ENCODE measurements around the gene BMP7.

DNA sequence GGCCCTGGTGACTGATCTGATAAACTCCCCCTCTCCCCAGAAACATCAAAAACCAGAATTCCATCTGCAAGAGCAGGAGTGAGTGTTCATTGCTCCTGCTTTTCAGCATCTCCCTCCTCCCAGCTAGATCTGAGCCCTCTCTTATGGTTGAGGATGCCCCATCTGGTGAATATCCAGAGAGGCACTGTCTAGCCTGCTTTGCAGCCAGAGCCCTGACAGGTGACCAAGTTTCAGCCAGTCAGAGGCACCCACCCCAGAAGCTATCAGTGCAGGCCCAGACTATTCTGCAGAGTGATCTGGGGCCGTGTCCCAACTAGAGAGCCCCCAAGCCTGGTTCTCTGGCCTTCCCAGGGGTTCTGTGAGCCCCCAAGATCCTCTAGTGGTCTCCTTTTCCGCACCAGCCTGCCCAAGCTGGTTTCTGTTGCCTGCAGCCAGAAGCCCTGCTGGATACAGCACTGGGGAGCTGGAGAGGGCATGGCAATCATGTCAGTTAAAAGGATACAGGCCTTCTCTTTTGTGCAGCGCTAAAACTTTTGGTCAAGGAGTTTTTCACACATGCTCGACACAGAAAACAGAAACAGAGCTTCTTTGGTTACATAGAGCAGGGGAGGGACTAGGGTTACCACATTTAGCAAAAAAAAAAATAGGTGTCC, 6.6 kb upstream of the BMP7 start:
- TF ChIP-seq POLR2A (IDR thresholded peaks at IDR 0.05; ENCODE audit: low read depth, low read length) (no peak), EZH2 (IDR thresholded peaks at IDR 0.05; ENCODE audit: borderline replicate concordance, low read depth, low read length, severe bottlenecking) (no peak), POLR2AphosphoS5 (IDR thresholded peaks at IDR 0.05; ENCODE audit: insufficient read depth, low read depth, low read length) (no peak), JUN (IDR thresholded peaks at IDR 0.05; ENCODE audit: borderline replicate concordance, insufficient read depth, insufficient read length, low read depth) (no peak), FOS (IDR thresholded peaks at IDR 0.05; ENCODE audit: borderline replicate concordance, insufficient read depth, low read length) (no peak), MYC (IDR thresholded peaks at IDR 0.05; ENCODE audit: low read depth, low read length) (no peak), GATA2 (IDR thresholded peaks at IDR 0.05; ENCODE audit: insufficient read depth, insufficient read length, low read depth, low read length) (no peak)
- TF ChIP-seq, protein P1, sequence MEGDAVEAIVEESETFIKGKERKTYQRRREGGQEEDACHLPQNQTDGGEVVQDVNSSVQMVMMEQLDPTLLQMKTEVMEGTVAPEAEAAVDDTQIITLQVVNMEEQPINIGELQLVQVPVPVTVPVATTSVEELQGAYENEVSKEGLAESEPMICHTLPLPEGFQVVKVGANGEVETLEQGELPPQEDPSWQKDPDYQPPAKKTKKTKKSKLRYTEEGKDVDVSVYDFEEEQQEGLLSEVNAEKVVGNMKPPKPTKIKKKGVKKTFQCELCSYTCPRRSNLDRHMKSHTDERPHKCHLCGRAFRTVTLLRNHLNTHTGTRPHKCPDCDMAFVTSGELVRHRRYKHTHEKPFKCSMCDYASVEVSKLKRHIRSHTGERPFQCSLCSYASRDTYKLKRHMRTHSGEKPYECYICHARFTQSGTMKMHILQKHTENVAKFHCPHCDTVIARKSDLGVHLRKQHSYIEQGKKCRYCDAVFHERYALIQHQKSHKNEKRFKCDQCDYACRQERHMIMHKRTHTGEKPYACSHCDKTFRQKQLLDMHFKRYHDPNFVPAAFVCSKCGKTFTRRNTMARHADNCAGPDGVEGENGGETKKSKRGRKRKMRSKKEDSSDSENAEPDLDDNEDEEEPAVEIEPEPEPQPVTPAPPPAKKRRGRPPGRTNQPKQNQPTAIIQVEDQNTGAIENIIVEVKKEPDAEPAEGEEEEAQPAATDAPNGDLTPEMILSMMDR (IDR thresholded peaks at IDR 0.05; ENCODE audit: extremely low read depth in 1 of 2, insufficient read depth in 1 of 2, low read depth in 1 of 2, low read length in 2 of 2) = no peak
- TF ChIP-seq, protein P2, sequence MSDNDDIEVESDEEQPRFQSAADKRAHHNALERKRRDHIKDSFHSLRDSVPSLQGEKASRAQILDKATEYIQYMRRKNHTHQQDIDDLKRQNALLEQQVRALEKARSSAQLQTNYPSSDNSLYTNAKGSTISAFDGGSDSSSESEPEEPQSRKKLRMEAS (IDR thresholded peaks at IDR 0.05; ENCODE audit: insufficient read depth, insufficient read length) = no peak

All from endothelial cell of umbilical vein (primary cell).